ENCODE data around the gene DENND1A. TPM values are rescaled to one million over a fixed set of nuclear protein-coding genes. Genes with fewer than 3 reads are reported as not detected.

Gene DENND1A
- total RNA-seq, 1 donor from 2014 or later: 18.5 TPM

DNA sequence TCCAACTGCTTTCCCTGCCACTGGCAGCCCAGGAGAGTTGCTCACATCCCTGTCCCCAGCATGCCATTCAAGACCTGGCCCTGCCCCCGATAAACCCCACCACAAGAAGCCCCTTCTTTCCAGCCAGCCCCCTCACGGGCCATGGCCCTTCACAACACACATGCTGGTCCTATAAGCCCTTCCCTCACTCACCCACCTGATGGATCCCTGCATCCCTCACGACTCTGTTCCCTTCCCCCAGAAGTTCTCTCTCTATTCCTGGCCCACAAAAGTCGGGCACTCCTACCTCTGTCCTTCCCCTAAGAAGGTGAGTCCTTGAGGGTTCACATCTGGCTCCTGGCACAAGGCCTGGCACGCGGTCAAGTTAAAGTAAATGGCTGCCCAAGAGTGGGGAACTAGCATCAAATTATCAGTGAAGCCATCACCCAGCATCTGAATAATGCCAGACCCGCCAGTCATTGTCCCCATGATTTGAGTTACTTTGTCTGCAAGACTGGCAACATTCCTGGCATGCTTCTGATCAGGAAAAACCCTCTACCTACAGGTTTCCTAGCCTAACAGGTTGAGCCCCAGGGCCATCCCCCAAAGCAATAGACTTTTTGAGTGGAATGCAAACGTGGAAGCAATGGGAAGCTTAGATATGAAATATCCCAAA, 508.0 kb downstream of the DENND1A start:
- Mint-ChIP-seq H3K36me3 (ENCODE audit: low read depth) (no peaks in the 10 kb centered on the region), H3K4me3 (no peak overlapping the region), H3K27ac (no peak overlapping the region), H3K27me3 (ENCODE audit: insufficient read depth) (no peaks in the 10 kb centered on the region), H3K4me1 (ENCODE audit: low read depth) (no peaks in the 10 kb centered on the region), H3K9me3 (no peaks in the 10 kb centered on the region)
- DNase-seq (ENCODE audit: low spot score): no peak
- intact Hi-C loops (cut with micrococcal nuclease): no loop called here

DNA sequence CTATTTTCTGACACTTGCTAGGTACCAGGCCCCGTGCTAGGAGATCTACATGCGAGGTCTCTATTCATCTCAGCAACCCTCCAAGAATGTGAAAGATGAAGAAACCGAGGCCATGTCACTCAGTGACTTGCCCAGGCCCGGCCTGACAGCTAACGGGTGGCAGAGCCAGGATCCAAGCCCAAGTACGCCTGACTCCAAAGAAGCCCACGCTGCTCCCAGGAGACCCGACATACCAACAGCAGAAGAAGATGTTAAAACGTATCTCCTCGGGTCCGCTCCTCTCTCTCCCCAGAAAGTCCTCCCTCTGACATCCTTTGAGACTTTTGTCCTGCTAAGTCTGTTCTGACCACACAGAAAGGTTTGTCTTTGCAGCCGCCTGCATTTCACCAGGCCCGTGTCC, 508.7 kb downstream of the DENND1A start:
- H3K4me3 Mint-ChIP-seq: no peak overlapping the region
- H3K36me3 Mint-ChIP-seq (ENCODE audit: low read depth): no peaks in the 10 kb centered on the region
- no peak for DNase-seq (ENCODE audit: low spot score)
- no peaks in the 10 kb centered on the region for H3K9me3 Mint-ChIP-seq
- no peaks in the 10 kb centered on the region for H3K27me3 Mint-ChIP-seq (ENCODE audit: insufficient read depth)
- intact Hi-C loops (cut with micrococcal nuclease): no loop called here
- no peak overlapping the region for H3K27ac Mint-ChIP-seq
- H3K4me1 Mint-ChIP-seq (ENCODE audit: low read depth): no peaks in the 10 kb centered on the region

DNA sequence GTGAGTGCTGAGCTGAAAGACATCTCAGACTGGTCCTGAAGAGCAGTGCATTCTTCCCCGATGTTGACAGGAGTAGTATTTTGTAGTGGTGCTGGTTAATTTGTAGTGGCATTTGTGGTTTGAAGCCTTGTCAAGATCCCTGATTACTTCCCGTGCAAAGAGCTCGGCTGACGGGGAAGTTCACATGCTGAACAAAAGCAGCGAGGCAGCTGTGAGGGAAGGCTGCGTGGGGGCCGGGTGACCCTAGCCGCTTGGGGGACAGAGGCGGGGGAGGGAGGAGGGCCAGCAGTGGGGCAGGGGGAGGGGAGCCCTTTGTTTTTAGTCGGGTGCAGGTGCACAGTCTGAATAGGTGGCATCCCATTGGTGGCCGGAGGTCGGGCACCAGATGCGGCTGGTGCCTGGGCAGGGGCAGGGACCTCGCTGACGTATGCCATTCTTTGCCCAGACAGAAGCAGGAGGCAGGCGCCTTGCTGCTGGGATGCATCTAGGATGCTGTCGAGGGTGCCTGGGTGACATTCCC, 509.3 kb downstream of the DENND1A start:
- Mint-ChIP-seq H3K36me3 (ENCODE audit: low read depth) (no peaks in the 10 kb centered on the region), H3K27ac (no peak overlapping the region), H3K9me3 (no peaks in the 10 kb centered on the region), H3K4me1 (ENCODE audit: low read depth) (no peaks in the 10 kb centered on the region), H3K4me3 (no peak overlapping the region), H3K27me3 (ENCODE audit: insufficient read depth) (no peaks in the 10 kb centered on the region)
- intact Hi-C loops (cut with micrococcal nuclease): no loop called here
- no peak for DNase-seq (ENCODE audit: low spot score)

DNA sequence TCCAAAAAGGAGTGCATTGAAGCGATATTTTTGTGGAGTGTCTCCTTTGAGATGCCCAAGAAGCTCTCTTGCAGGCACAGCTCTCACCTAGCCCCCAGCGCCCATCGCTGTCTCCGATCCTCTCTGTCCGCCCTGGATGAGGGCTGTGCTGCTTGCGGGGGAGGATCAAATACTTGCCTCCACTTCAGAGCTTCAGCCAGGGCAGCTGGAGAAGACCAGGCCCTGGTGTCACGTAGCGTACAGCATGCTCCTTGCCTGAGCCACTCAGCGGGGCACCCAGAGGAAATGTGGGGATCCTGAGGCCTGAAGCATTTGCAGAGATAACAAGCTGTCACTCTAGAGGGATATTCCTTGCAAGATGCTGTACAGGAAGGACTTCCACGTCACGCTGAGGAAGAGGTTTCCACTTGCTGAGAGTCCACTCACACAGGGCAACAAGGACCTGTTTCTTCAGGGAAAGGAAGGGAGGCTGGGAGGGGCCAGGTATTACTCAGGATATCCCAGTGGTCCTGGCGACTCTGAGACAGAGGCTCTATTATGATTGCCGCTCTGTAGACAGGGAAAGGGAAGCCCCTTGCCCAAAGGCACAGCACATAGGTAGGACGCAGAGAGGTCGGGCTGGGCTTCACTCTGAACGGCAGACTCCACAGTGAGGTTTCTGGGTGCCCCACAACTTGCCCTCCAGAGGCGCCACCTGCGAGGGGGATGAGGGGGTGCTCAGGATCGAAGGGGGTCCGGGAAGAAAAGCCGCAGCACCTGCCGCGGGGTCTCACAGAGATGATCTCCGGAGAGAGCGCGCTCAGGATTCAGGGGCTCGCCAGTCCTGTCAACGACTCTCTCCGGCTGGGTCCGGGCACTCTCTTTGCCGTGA, 510.0 kb downstream of the DENND1A start:
- H3K27ac Mint-ChIP-seq: no peak overlapping the region
- H3K36me3 Mint-ChIP-seq (ENCODE audit: low read depth): no peaks in the 10 kb centered on the region
- intact Hi-C loops (cut with micrococcal nuclease): no loop called here
- no peak overlapping the region for H3K4me3 Mint-ChIP-seq
- no peaks in the 10 kb centered on the region for H3K4me1 Mint-ChIP-seq (ENCODE audit: low read depth)
- DNase-seq (ENCODE audit: low spot score): no peak
- H3K27me3 Mint-ChIP-seq (ENCODE audit: insufficient read depth): no peaks in the 10 kb centered on the region
- no peaks in the 10 kb centered on the region for H3K9me3 Mint-ChIP-seq

DNA sequence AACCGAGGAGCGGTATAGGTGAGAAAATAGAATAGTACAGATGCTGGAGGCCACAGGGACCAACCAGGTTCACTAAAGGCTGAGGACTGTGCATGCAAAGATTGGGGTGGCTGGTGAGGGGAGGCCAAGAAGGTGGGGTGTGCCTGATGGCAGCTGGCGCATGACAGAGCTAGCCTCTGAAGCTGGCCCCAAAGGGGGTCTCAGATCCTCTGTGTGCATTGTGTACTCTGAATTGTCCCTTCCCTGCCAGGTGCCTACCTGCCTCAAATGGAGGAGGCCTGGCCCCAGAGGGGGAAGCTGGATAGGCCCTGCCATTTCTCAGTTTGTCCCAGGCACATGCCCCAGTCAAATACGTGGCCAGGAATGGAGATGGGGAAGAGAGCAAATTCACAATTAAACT, 510.8 kb downstream of the DENND1A start:
- Mint-ChIP-seq H3K4me3 (no peak overlapping the region), H3K36me3 (ENCODE audit: low read depth) (no peaks in the 10 kb centered on the region), H3K9me3 (no peaks in the 10 kb centered on the region), H3K4me1 (ENCODE audit: low read depth) (no peaks in the 10 kb centered on the region), H3K27ac (no peak overlapping the region), H3K27me3 (ENCODE audit: insufficient read depth) (no peaks in the 10 kb centered on the region)
- intact Hi-C loops (cut with micrococcal nuclease): no loop called here
- no peak for DNase-seq (ENCODE audit: low spot score)

DNA sequence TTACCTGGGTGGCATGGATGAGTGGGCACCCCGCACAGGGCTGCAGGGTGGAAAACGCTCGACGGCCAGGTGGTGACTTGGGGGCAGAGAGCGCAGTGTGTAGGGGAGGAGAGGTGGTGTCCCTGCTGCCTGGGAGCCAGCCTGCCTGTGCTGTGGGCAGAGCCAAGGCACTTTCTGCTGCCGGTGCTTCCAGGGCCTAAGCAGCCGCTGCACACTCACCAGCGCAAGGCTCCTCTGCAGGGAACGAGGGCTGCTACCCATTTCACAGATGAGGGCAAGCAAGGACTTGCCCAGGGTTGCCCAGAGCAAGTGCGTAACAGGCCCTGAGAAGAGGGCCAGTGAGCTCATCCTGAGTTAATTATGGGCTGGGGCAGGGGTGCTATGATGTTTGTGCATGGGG, 511.4 kb downstream of the DENND1A start:
- H3K27me3 Mint-ChIP-seq (ENCODE audit: insufficient read depth): no peaks in the 10 kb centered on the region
- intact Hi-C loops (cut with micrococcal nuclease): no loop called here
- H3K27ac Mint-ChIP-seq: no peak overlapping the region
- H3K4me1 Mint-ChIP-seq (ENCODE audit: low read depth): no peaks in the 10 kb centered on the region
- H3K9me3 Mint-ChIP-seq: no peaks in the 10 kb centered on the region
- H3K36me3 Mint-ChIP-seq (ENCODE audit: low read depth): no peaks in the 10 kb centered on the region
- DNase-seq (ENCODE audit: low spot score): no peak
- H3K4me3 Mint-ChIP-seq: no peak overlapping the region

DNA sequence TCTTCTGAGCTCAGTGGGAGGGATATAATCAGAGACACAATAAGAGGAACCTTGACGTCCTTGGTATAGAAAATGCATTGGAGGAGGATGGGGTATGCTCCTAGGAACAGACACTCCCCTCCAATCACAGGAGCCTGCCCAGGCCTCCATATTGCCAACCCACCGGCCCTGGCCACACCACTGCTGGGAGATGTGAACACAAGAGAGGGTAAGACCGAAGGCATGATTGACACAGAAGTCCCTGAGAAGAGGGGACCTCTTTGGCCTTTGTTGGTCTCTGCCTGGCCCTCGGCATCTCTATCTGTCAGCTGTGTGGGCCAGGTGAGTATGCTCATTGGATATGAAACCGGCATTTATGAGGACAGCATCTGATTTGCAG, 511.9 kb downstream of the DENND1A start:
- intact Hi-C loops (cut with micrococcal nuclease): no loop called here
- Mint-ChIP-seq H3K27me3 (ENCODE audit: insufficient read depth) (no peaks in the 10 kb centered on the region), H3K27ac (no peak overlapping the region), H3K36me3 (ENCODE audit: low read depth) (no peaks in the 10 kb centered on the region), H3K4me1 (ENCODE audit: low read depth) (no peaks in the 10 kb centered on the region), H3K9me3 (no peaks in the 10 kb centered on the region), H3K4me3 (no peak overlapping the region)
- no peak for DNase-seq (ENCODE audit: low spot score)

DNA sequence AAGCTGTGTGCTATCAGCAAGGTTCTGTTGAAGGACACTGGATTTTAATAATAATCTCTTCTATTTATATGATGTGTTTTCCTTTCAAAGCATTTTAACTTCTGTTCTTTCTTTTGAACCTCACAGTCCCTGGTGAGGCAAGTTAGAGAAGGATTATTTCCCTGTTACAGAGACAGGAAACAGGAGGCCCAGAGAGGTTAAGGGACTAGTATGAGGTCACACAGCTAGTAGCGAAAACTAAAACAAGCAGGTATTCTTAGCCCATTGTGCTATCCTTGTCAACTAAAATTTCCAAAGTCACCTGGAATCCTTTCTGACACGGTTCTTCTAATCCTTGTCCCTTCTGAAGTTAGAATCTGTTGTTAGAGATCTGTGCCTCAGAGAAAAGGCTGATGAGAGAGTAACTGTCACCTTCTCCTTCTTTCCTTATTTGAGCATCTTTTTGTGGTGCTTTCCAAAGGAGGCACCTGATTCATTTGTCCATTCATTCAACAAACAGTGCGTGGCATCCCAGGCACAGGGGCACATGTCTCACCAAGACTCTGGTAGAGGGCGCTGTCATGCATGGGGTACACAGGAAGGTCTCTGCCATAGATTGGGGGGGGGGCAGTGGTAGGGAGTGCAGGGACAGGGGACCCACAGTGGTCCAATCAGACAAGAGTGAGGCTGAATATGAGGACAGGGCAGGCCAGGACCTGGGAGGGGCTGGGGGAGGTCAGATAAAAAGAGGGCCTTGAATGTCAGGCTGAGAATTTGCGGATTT, 512.5 kb downstream of the DENND1A start:
- intact Hi-C loops (cut with micrococcal nuclease): no loop called here

DNA sequence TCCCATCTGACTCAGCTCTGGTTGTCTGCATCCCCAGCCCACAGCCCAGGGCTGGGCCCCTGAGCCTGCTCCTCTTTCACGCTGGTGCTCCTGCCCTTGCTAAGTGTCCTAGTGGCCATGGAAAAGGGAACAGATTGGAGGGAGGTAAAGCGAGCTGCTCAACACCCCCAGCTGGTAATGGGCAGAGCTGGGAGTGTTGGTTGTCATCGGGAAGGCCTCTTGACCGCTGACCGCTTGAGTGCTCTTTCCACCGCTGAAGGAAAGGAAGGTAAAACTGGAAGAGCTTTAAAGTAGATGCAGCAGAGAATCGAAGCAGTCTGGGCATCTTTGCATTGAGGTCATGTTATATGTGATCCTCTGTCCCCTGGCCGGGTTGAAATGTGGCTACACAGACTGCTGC, 513.8 kb downstream of the DENND1A start:
- Mint-ChIP-seq H3K9me3 (no peaks in the 10 kb centered on the region), H3K27me3 (ENCODE audit: insufficient read depth) (no peaks in the 10 kb centered on the region), H3K4me3 (no peak overlapping the region), H3K4me1 (ENCODE audit: low read depth) (no peaks in the 10 kb centered on the region), H3K36me3 (ENCODE audit: low read depth) (no peaks in the 10 kb centered on the region), H3K27ac (no peak overlapping the region)
- no peak for DNase-seq (ENCODE audit: low spot score)
- intact Hi-C loops (cut with micrococcal nuclease): no loop called here

More for the DNA sequence above, 512.5 kb downstream of the DENND1A start:
- Mint-ChIP-seq H3K4me1 (ENCODE audit: low read depth) (no peaks in the 10 kb centered on the region), H3K4me3 (no peak overlapping the region), H3K9me3 (no peaks in the 10 kb centered on the region), H3K36me3 (ENCODE audit: low read depth) (no peaks in the 10 kb centered on the region), H3K27me3 (ENCODE audit: insufficient read depth) (no peaks in the 10 kb centered on the region), H3K27ac (no peak overlapping the region)
- DNase-seq (ENCODE audit: low spot score): no peak

DNA sequence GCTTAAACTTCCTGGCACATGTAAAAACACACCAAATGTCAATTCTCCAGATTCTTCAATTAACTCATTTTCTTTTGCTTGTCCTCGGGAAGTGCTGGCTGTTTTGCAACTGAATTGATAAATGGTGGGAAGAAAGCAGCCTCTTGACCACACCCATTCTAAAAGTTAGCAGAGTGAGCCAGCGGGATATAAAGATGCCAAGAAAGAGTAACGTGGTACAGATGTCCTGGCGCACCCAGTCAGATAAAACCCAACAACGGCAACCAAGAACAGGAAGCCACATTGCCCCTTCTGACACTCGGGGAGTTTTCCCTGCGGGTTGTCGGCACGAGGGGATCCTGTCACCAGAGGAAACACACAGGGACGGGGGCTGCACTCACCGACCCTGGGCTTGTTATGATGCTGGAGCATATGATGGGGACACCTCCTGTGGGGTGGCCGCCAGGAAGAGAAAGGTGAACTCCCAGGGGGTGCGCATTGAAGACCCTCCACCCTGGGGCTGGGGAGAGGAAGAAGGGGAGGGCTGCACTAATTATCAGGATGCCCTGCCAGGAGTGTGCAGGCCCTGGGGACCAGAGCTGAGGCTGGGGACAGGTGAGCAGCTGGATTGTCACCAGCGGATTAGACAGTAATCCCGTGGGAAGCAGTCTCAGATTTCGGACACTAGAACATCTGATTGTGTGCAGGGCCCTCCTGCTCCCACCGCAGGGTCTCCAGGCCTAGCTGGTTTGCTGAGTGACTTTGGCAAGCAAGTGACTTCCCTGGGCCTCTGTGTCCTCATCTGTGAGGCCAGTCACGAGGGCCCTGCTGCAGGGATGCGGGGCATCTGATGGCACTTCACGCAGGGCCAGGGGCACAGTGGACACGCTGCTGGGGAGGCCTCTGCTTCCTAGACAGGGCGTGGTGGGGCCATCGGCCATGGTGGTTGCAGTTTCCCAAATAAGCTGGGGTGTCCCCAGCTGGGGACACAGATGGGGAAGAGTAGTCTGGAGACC, 514.7 kb downstream of the DENND1A start:
- H3K4me1 Mint-ChIP-seq (ENCODE audit: low read depth): no peaks in the 10 kb centered on the region
- no peaks in the 10 kb centered on the region for H3K9me3 Mint-ChIP-seq
- intact Hi-C loops (cut with micrococcal nuclease): no loop called here
- no peaks in the 10 kb centered on the region for H3K36me3 Mint-ChIP-seq (ENCODE audit: low read depth)
- H3K27ac Mint-ChIP-seq: no peak overlapping the region
- no peak overlapping the region for H3K4me3 Mint-ChIP-seq
- no peak for DNase-seq (ENCODE audit: low spot score)
- H3K27me3 Mint-ChIP-seq (ENCODE audit: insufficient read depth): no peaks in the 10 kb centered on the region

DNA sequence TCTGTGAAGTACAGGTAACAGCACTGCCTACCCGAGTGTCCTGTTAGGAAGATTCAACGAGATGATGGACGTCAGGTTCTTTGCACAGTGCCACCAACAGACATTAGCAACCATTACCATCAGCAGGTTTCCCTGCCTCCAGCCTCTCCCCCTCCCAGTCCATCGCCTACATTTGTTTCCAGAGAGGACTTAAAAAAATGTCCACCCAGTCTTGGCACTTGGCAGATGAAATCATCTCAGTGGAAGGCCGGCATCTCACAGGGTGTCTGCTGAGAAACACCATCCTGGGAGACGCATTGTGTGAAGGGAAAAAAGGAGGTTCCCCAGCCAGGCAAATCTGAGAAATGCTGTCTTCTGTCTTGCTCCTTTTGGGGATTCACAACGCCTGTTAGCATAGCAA, 515.7 kb downstream of the DENND1A start:
- H3K27me3 Mint-ChIP-seq (ENCODE audit: insufficient read depth): no peaks in the 10 kb centered on the region
- H3K9me3 Mint-ChIP-seq: no peaks in the 10 kb centered on the region
- no peaks in the 10 kb centered on the region for H3K36me3 Mint-ChIP-seq (ENCODE audit: low read depth)
- no peaks in the 10 kb centered on the region for H3K4me1 Mint-ChIP-seq (ENCODE audit: low read depth)
- H3K4me3 Mint-ChIP-seq: no peak overlapping the region
- no peak overlapping the region for H3K27ac Mint-ChIP-seq
- intact Hi-C loops (cut with micrococcal nuclease): no loop called here
- DNase-seq (ENCODE audit: low spot score): no peak

DNA sequence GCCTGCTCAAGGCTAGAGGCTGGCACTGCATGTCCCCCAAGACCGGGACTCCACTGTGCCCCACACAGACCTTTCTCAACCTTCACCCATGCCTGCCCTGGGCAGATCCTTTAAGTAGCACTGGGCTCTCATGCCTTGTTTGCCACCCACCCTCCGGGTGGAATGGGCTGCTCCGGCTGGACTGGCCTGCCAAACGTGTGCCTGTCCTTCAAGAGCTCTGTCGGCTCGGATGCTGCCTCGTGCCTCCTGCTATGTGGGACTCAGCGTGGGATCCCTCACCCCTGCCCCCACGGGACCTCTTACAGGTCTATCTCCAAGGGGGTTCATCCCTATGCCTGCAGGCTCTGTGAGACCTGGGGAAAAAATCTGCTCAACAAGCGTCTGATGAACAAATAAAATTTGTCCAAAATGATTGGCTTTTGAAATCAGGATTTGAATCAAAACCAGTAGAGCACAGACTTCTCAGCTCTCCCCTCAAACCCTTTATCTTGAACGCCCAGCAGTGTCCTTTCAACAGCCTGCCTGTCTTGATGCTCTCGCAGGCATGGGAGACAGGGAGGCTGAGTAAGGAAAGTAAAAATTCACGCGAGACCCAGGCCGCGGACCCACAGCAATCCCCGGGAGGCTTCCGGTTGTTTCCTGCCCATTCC, 517.6 kb downstream of the DENND1A start:
- intact Hi-C loops (cut with micrococcal nuclease): no loop called here
- Mint-ChIP-seq H3K27me3 (ENCODE audit: insufficient read depth) (no peaks in the 10 kb centered on the region), H3K4me3 (no peak overlapping the region), H3K9me3 (no peaks in the 10 kb centered on the region), H3K36me3 (ENCODE audit: low read depth) (no peaks in the 10 kb centered on the region), H3K27ac (no peak overlapping the region), H3K4me1 (ENCODE audit: low read depth) (no peaks in the 10 kb centered on the region)
- DNase-seq (ENCODE audit: low spot score): no peak

Measured in activated T-helper 1 cell treated with anti-CD3 and anti-CD28 coated beads, Interleukin-12 subunit alpha, Interleukin-12 subunit beta, Interleukin-2, Interleukin-4 antibody, amounts not matched to agents 30 ng/mL and 10 ng/mL and 1 ng/mL, durations not matched to agents 14 hours and 24 hours and 36 hours (primary cell).